A673 (cell line): ENCODE data around the gene BMP8A. TPM values are rescaled to one million over a fixed set of nuclear protein-coding genes. Genes with fewer than 3 reads are reported as not detected.

ENCODE experiments used
- BruUV-seq: library from RNA; stranded (reverse); fragments of 400-500 nt; replicated peaks from 2 replicates; lab custom pipeline; 2021; lab: Mats Ljungman, UMichigan
- CTCF ChIA-PET: fragments of 300-600 bp; sonication (Branson Sonifier 250); formaldehyde crosslinking; loops from one replicate; lab custom pipeline; 2022; ENCODE audit warnings: antibody characterized with exemption; lab: Charles Lee
- POLR2A ChIA-PET: fragments of 300-600 bp; sonication (Branson Sonifier 250); formaldehyde crosslinking; loops from one replicate; lab custom pipeline; 2022; ENCODE audit warnings: antibody characterized with exemption; ENCODE audit not compliant: low non-redundant PET; lab: Charles Lee
- DNase-seq: peaks from one replicate; pipeline ENCODE4 v3.0.0-alpha.2; 2015; ENCODE audit warnings: low spot score
- H3K27ac ChIP-seq: fragments of 200-600 bp; sonication (generic); 2 replicates; pipeline ENCODE4 v1.5.1; 2016; ENCODE audit warnings: mixed run types, low read depth, mild to moderate bottlenecking, mixed read lengths, antibody characterized with exemption, low read length; ENCODE audit not compliant: poor library complexity, severe bottlenecking
- H3K27me3 ChIP-seq: fragments of 200-600 bp; sonication (generic); replicated peaks from 2 replicates; pipeline ENCODE4 v1.6.1; 2017; ENCODE audit warnings: mixed run types, low read depth, mild to moderate bottlenecking, mixed read lengths, antibody characterized with exemption, low read length; ENCODE audit not compliant: insufficient read depth, poor library complexity
- H3K36me3 ChIP-seq: fragments of 200-600 bp; sonication (generic); 2 replicates; pipeline ENCODE4 v1.6.1; 2016; ENCODE audit warnings: mixed run types, mild to moderate bottlenecking, mixed read lengths, antibody characterized with exemption, low read length; ENCODE audit not compliant: insufficient read depth, poor library complexity, severe bottlenecking
- H3K4me1 ChIP-seq: fragments of 200-600 bp; sonication (generic); 2 replicates; pipeline ENCODE4 v1.6.1; 2017; ENCODE audit warnings: mixed run types, mild to moderate bottlenecking, mixed read lengths, antibody characterized with exemption, low read length; ENCODE audit not compliant: insufficient read depth, poor library complexity, severe bottlenecking
- H3K4me3 ChIP-seq: fragments of 200-600 bp; sonication (generic); 2 replicates; pipeline ENCODE4 v1.5.1; 2016; ENCODE audit warnings: low read depth, mixed run types, mild to moderate bottlenecking, mixed read lengths, low read length; ENCODE audit not compliant: poor library complexity, severe bottlenecking
- H3K9me3 ChIP-seq: fragments of 200-600 bp; sonication (generic); 2 replicates; pipeline ENCODE4 v1.6.1; 2016; ENCODE audit warnings: mixed run types, low read depth, mild to moderate bottlenecking, mixed read lengths, antibody characterized with exemption, low read length; ENCODE audit not compliant: poor library complexity, severe bottlenecking
- EZH2 ChIP-seq: fragments of 200-600 bp; sonication (generic); IDR thresholded peaks from 2 replicates; pipeline ENCODE4 v1.6.1; 2017; ENCODE audit warnings: borderline replicate concordance, low read depth, mild to moderate bottlenecking, mixed read lengths, antibody characterized with exemption, low read length; ENCODE audit not compliant: poor library complexity, severe bottlenecking
- intact Hi-C: fragments of 100-400 bp; cut with micrococcal nuclease; formaldehyde crosslinking; loops from one replicate; pipeline ENCODE4 v1.10.0; 2022; ENCODE audit not compliant: unreplicated experiment
- total RNA-seq: library from RNA; stranded (reverse); gene quantifications from 2 replicates; pipeline ENCODE4 v1.2.3, GENCODE V29; 2021
- TF ChIP-seq, protein P1 (sequence below): fragments of 300-800, 200-600 bp; sonication (generic); conservative IDR thresholded peaks from 2 replicates; pipeline ENCODE4 v1.5.1; 2017; ENCODE audit warnings: low read depth, mild to moderate bottlenecking, antibody characterized with exemption, low read length, moderate library complexity, mixed read lengths

Gene BMP8A
- total RNA-seq, 1 experiment from 2014 or later, result not detected

DNA sequence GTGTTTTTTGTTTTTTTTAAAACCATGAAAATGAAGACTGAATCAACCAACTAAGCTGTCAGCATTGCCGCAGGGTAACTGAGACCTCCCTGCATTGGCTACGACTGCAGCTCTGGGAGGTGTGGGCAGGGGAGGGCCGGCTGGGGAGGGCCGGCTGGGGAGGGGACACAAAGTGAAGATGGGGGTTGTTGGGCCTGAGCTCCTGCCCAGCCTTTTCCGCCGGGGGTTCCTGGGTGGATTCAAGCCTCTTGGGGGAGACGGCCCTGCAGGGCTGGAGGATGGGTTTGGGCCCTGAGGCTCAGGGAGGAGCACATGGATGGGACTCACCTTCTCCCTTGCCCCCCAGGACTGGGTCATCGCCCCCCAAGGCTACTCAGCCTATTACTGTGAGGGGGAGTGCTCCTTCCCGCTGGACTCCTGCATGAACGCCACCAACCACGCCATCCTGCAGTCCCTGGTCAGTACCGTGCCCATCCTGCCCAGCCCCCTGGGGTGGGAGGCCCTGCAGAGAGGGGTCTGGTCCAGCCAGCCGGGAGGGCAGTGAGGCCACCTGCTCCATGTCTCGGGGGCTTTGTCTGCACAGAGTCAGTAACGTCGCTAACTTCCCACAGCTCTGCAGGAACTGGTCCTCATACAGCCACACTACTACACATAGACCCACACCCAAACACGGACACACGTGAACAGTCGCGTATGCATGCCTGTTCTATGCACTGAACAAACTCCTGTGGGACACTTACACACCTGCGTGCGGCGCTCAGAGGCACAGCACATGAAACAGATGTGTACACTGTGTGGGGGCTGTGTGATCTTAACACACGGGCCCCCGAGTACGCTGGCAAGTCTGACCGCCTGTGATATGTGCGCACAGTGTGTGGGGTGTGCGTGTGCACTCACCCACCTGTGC, 31.5 kb downstream of the BMP8A start:
- intact Hi-C loops, result loop anchor here (5.0 kb wide), 1 partner anchor 239 kb away; no protein-coding TSS in a partner anchor
- Histone ChIP-seq H3K4me1 (no peaks in the 10 kb centered on the region), H3K27me3 (no peaks in the 10 kb centered on the region), H3K27ac (no peak overlapping the region), H3K36me3 (no peaks in the 10 kb centered on the region), H3K9me3 (no peaks in the 10 kb centered on the region), H3K4me3 (no peak overlapping the region)
- DNase-seq, result no peak
- no TSS peak for BruUV-seq
- CTCF ChIA-PET, result no interaction called here
- TF ChIP-seq, protein P1, sequence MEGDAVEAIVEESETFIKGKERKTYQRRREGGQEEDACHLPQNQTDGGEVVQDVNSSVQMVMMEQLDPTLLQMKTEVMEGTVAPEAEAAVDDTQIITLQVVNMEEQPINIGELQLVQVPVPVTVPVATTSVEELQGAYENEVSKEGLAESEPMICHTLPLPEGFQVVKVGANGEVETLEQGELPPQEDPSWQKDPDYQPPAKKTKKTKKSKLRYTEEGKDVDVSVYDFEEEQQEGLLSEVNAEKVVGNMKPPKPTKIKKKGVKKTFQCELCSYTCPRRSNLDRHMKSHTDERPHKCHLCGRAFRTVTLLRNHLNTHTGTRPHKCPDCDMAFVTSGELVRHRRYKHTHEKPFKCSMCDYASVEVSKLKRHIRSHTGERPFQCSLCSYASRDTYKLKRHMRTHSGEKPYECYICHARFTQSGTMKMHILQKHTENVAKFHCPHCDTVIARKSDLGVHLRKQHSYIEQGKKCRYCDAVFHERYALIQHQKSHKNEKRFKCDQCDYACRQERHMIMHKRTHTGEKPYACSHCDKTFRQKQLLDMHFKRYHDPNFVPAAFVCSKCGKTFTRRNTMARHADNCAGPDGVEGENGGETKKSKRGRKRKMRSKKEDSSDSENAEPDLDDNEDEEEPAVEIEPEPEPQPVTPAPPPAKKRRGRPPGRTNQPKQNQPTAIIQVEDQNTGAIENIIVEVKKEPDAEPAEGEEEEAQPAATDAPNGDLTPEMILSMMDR, result no peak
- no peak for TF ChIP-seq EZH2
- POLR2A ChIA-PET, result interaction anchor here (0.7 kb wide), 2 partner anchors 251 to 383 kb away, joined by 3 read pairs; no protein-coding TSS in a partner anchor

GRCh38 chr1:39524171-39524570, 32.7 kb downstream of the BMP8A start:
- ChIA-PET CTCF (no interaction called here), POLR2A (no interaction called here)
- intact Hi-C loops, result loop anchor here (5.0 kb wide), 1 partner anchor 238 kb away; no protein-coding TSS in a partner anchor
- no peaks in the 10 kb centered on the region for H3K36me3 ChIP-seq
- H3K4me3 ChIP-seq, result no peak overlapping the region
- H3K9me3 ChIP-seq, result no peaks in the 10 kb centered on the region
- no peak for DNase-seq
- no peaks in the 10 kb centered on the region for H3K4me1 ChIP-seq
- no TSS peak for BruUV-seq
- no peaks in the 10 kb centered on the region for H3K27me3 ChIP-seq
- no peak for TF ChIP-seq EZH2
- TF ChIP-seq, protein P1, result no peak
- H3K27ac ChIP-seq, result no peak overlapping the region

GRCh38 chr1:39524591-39525365, 33.3 kb downstream of the BMP8A start:
- DNase-seq, result no peak
- H3K4me1 ChIP-seq, result no peaks in the 10 kb centered on the region
- no peaks in the 10 kb centered on the region for H3K27me3 ChIP-seq
- BruUV-seq, result no TSS peak
- ChIA-PET POLR2A (no interaction called here), CTCF (no interaction called here)
- intact Hi-C loops, result loop anchor here (5.0 kb wide), 1 partner anchor 238 kb away; no protein-coding TSS in a partner anchor
- peaks cover 2% of the 10 kb centered on the region for H3K36me3 ChIP-seq
- TF ChIP-seq, protein P1, result no peak
- TF ChIP-seq EZH2, result no peak
- H3K9me3 ChIP-seq, result no peaks in the 10 kb centered on the region
- no peak overlapping the region for H3K27ac ChIP-seq
- H3K4me3 ChIP-seq, result no peak overlapping the region
